Left ventricle myocardium inferior (tissue), 1 donor: Measurements from ENCODE around the gene CDK14. TPM values are rescaled to one million over a fixed set of nuclear protein-coding genes. Genes with fewer than 3 reads are reported as not detected.

Source experiments
- DNase-seq: peaks from one replicate; pipeline ENCODE4 v3.0.0-alpha.2; 2020
- H3K27ac ChIP-seq: fragments of 200-600 bp; replicated peaks from 2 replicates; pipeline ENCODE4 v1.8.0; 2021
- H3K27me3 ChIP-seq: fragments of 200-600 bp; 2 replicates; pipeline ENCODE4 v1.8.0; 2021; ENCODE audit warnings: low read depth
- H3K36me3 ChIP-seq: fragments of 200-600 bp; 2 replicates; pipeline ENCODE4 v1.8.0; 2021
- H3K4me1 ChIP-seq: fragments of 200-600 bp; 2 replicates; pipeline ENCODE4 v1.8.0; 2021
- H3K4me3 ChIP-seq: fragments of 200-600 bp; 2 replicates; pipeline ENCODE4 v1.8.0; 2021; ENCODE audit warnings: mild to moderate bottlenecking, moderate library complexity
- H3K9me3 ChIP-seq: fragments of 200-600 bp; replicated peaks from 2 replicates; pipeline ENCODE4 v1.8.0; 2021
- intact Hi-C: fragments of 100-400 bp; cut with micrococcal nuclease; formaldehyde crosslinking; loops from one replicate; pipeline ENCODE4 v1.11.0; 2022
- total RNA-seq: library from RNA; stranded (reverse); fragmentation: NEBNext Ultra II Directional; extraction: Animal tissue kit (Norgen Biotek cat#: 25700); gene quantifications from one replicate; pipeline ENCODE4 v1.2.1, GENCODE V29; 2021
- TF ChIP-seq, protein P1 (sequence below): fragments of 200-600 bp; IDR thresholded peaks from 2 replicates; pipeline ENCODE4 v1.8.0; 2021; ENCODE audit warnings: antibody characterized with exemption, mild to moderate bottlenecking, borderline replicate concordance
- donor health status: DM: no; HTN: yes; CAD: no; lungs with severe emphysema.

Gene CDK14
- total RNA-seq, 1 donor from 2014 or later = 18.7 TPM

- TF ChIP-seq, protein P1, sequence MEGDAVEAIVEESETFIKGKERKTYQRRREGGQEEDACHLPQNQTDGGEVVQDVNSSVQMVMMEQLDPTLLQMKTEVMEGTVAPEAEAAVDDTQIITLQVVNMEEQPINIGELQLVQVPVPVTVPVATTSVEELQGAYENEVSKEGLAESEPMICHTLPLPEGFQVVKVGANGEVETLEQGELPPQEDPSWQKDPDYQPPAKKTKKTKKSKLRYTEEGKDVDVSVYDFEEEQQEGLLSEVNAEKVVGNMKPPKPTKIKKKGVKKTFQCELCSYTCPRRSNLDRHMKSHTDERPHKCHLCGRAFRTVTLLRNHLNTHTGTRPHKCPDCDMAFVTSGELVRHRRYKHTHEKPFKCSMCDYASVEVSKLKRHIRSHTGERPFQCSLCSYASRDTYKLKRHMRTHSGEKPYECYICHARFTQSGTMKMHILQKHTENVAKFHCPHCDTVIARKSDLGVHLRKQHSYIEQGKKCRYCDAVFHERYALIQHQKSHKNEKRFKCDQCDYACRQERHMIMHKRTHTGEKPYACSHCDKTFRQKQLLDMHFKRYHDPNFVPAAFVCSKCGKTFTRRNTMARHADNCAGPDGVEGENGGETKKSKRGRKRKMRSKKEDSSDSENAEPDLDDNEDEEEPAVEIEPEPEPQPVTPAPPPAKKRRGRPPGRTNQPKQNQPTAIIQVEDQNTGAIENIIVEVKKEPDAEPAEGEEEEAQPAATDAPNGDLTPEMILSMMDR = no peak
- no peaks in the 10 kb centered on the region for H3K9me3 ChIP-seq
- no peaks in the 10 kb centered on the region for H3K27me3 ChIP-seq
- H3K4me3 ChIP-seq = no peak overlapping the region
- H3K27ac ChIP-seq = no peak overlapping the region
- H3K4me1 ChIP-seq = peaks cover 10% of the 10 kb centered on the region
- intact Hi-C loops = no loop called here
- H3K36me3 ChIP-seq = no peaks in the 10 kb centered on the region
- DNase-seq = no peak
Observed at GRCh38 chr7:90693939-90694338, 97.8 kb downstream of the CDK14 start.

- intact Hi-C loops = no loop called here
- Histone ChIP-seq H3K9me3 (no peaks in the 10 kb centered on the region), H3K27me3 (no peaks in the 10 kb centered on the region), H3K36me3 (no peaks in the 10 kb centered on the region), H3K4me3 (no peak overlapping the region), H3K27ac (no peak overlapping the region), H3K4me1 (peaks cover 41% of the 10 kb centered on the region)
- DNase-seq = no peak
- TF ChIP-seq, protein P1 = no peak
Observed at GRCh38 chr7:90698616-90699015, 102.5 kb downstream of the CDK14 start.

GRCh38 chr7:90701021-90701420, 104.9 kb downstream of the CDK14 start:
- DNase-seq = no peak
- H3K4me1 ChIP-seq = peaks cover 50% of the 10 kb centered on the region
- TF ChIP-seq, protein P1 = no peak
- H3K4me3 ChIP-seq = peak overlapping the region; percentile 56
- peak overlapping the region; percentile 61 for H3K27ac ChIP-seq
- H3K27me3 ChIP-seq = no peaks in the 10 kb centered on the region
- no peaks in the 10 kb centered on the region for H3K9me3 ChIP-seq
- no peaks in the 10 kb centered on the region for H3K36me3 ChIP-seq
- intact Hi-C loops = no loop called here

DNA sequence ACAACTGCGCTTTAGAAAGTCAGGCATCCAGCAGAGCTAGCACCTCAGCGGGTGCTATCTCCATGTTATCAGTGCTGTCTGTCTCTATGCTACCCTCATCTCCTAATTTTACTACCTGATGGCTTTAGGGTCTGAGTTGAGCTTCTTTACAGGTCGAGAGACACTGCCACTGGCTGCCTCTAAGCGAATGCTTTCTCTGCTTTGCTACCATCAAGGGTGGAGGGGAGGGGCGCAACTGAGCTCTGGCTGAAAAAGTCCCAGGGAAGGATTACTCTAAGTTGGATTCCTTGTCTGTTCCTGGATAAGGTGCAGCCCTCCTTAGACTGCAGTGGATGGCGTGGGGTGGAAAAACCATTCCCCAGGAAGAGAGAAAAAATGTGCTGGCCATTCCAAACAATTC, 105.7 kb downstream of the CDK14 start:
- Histone ChIP-seq H3K4me3 (peak overlapping the region; percentile 56), H3K9me3 (no peaks in the 10 kb centered on the region), H3K27me3 (no peaks in the 10 kb centered on the region), H3K36me3 (no peaks in the 10 kb centered on the region), H3K4me1 (peaks cover 52% of the 10 kb centered on the region), H3K27ac (peak overlapping the region; percentile 61)
- TF ChIP-seq, protein P1 = no peak
- intact Hi-C loops = no loop called here
- DNase-seq = peak; percentile 14

- intact Hi-C loops = no loop called here
- no peak for DNase-seq
- Histone ChIP-seq H3K27me3 (no peaks in the 10 kb centered on the region), H3K27ac (no peak overlapping the region), H3K36me3 (no peaks in the 10 kb centered on the region), H3K4me3 (no peak overlapping the region), H3K4me1 (peaks cover 50% of the 10 kb centered on the region), H3K9me3 (no peaks in the 10 kb centered on the region)
- TF ChIP-seq, protein P1 = no peak
Observed at GRCh38 chr7:90705391-90706071, 109.4 kb downstream of the CDK14 start.
